Effector CD4-positive, alpha-beta T cell (primary cell): ENCODE measurements around the gene SETD1A.
A peak's percentile ranks its signal among the peaks of the same experiment; 100 is the strongest.
"Not testable (repeated sequence)": the region's sequence is repeated elsewhere in the genome, so short reads cannot be mapped to it uniquely, and the experiment has no call there.

Experiments used
- DNase-seq: peaks from one replicate; pipeline ENCODE4 v3.0.0-alpha.2; 2020

The SETD1A gene

GRCh38 chr16:30930160-30930571 is 27.4 kb upstream of the SETD1A start:
- no peak for DNase-seq

- no peak for DNase-seq
These were observed 26.4 kb upstream of the SETD1A start for GRCh38 chr16:30931068-30931650.

- no peak for DNase-seq
These were observed 22.6 kb upstream of the SETD1A start for GRCh38 chr16:30934827-30935557.

- DNase-seq, result no peak
These were observed 19.9 kb upstream of the SETD1A start for GRCh38 chr16:30937692-30938091.

GRCh38 chr16:30939571-30939970 is 18.0 kb upstream of the SETD1A start:
- DNase-seq, result not testable (repeated sequence)

GRCh38 chr16:30941600-30942425 is 15.7 kb upstream of the SETD1A start:
- peak; percentile 48 for DNase-seq

- no peak for DNase-seq
These were observed 15.1 kb upstream of the SETD1A start for GRCh38 chr16:30942426-30942806.

- DNase-seq, result no peak
These were observed 13.2 kb upstream of the SETD1A start for GRCh38 chr16:30944352-30944751.

- no peak for DNase-seq
These were observed 10.6 kb upstream of the SETD1A start for GRCh38 chr16:30946671-30947540.

GRCh38 chr16:30947541-30947858 is 10.1 kb upstream of the SETD1A start:
- DNase-seq, result no peak

- no peak for DNase-seq
These were observed 9.5 kb upstream of the SETD1A start for GRCh38 chr16:30947859-30948666.

GRCh38 chr16:30948667-30949649 is 8.6 kb upstream of the SETD1A start, which contains the start of gene ORAI3:
TSS of gene ORAI3 (plus strand) at chr16:30949068. CDS start at chr16:30949290, 222 bp downstream.
- DNase-seq, result peak; percentile 29

- DNase-seq, result no peak
These were observed 7.7 kb upstream of the SETD1A start for GRCh38 chr16:30949650-30950515.

- no peak for DNase-seq
These were observed 7.0 kb upstream of the SETD1A start for GRCh38 chr16:30950516-30951065.

- DNase-seq, result no peak
These were observed 6.4 kb upstream of the SETD1A start for GRCh38 chr16:30951193-30951592.

- no peak for DNase-seq
These were observed 5.8 kb upstream of the SETD1A start for GRCh38 chr16:30951750-30952149.

GRCh38 chr16:30953111-30953510 is 4.4 kb upstream of the SETD1A start:
- DNase-seq, result no peak

GRCh38 chr16:30953511-30954124 is 3.9 kb upstream of the SETD1A start:
- DNase-seq, result peak; percentile 49

- DNase-seq, result no peak
These were observed 2.6 kb upstream of the SETD1A start for GRCh38 chr16:30954993-30955392.
